SK-N-SH (cell line): Measurements from ENCODE around the gene TEKT2. TPM values are rescaled to one million over a fixed set of nuclear protein-coding genes. Genes with fewer than 3 reads are reported as not detected.

Experiments
- CTCF ChIA-PET: fragments of 300-600, 350-600 bp; formaldehyde crosslinking; extraction: SDS; loops from one replicate; lab custom pipeline; 2021; lab: Yijun Ruan, JAX
- POLR2A ChIA-PET: fragments of 350-600 bp; sonication (Branson Sonifier 250); formaldehyde crosslinking; extraction: SDS; loops from one replicate; lab custom pipeline; 2020; ENCODE audit warnings: antibody characterized with exemption, inconsistent platforms; lab: Yijun Ruan, JAX
- DNase-seq: peaks from one replicate; pipeline ENCODE4 v3.0.0; 2012
- H2AFZ ChIP-seq: fragments of 200-600 bp; sonication (generic); 2 replicates; pipeline ENCODE4 v1.8.1; 2016; ENCODE audit warnings: antibody characterized with exemption, mild to moderate bottlenecking, low read depth
- H3F3A ChIP-seq: fragments of 200-600 bp; sonication (generic); replicated peaks from 2 replicates; pipeline ENCODE3; 2016; ENCODE audit warnings: antibody characterized with exemption, mild to moderate bottlenecking; ENCODE audit not compliant: insufficient read depth
- H3K27ac ChIP-seq, 2 experiments: fragments of 200-500 bp in 1 of 2; fragments of 200-600 bp in 1 of 2; sonication (Bioruptor generic) in 1 of 2; sonication (generic), shearing (Covaris generic) in 1 of 2; 2 replicates each; pipeline versions ENCODE4 v1.5.1 to v1.6.1; 2014 to 2016; ENCODE audit warnings: low read depth in 2 of 2, inconsistent platforms in 1 of 2, low read length in 1 of 2, mild to moderate bottlenecking in 1 of 2, mixed read lengths in 1 of 2
- H3K27me3 ChIP-seq: fragments of 200-600 bp; sonication (generic), shearing (Covaris generic); 2 replicates; pipeline ENCODE4 v1.6.1; 2016; ENCODE audit warnings: mixed run types; ENCODE audit not compliant: insufficient read depth
- H3K36me3 ChIP-seq, 2 experiments: fragments of 200-500 bp in 1 of 2; fragments of 200-600 bp in 1 of 2; sonication (Bioruptor generic) in 1 of 2; sonication (generic) in 1 of 2; replicated peaks in 1 of 2; 2 replicates each; pipeline versions ENCODE3 to v1.5.1; 2014 to 2016; ENCODE audit warnings: low read length in 1 of 2, mild to moderate bottlenecking in 1 of 2; ENCODE audit not compliant: insufficient read depth in 2 of 2, control insufficient read depth in 1 of 2
- H3K4me1 ChIP-seq, 2 experiments: fragments of 200-500 bp in 1 of 2; fragments of 200-600 bp in 1 of 2; sonication (Bioruptor generic) in 1 of 2; sonication (generic), shearing (Covaris generic) in 1 of 2; 2 replicates each; pipeline versions ENCODE4 v1.5.1 to v1.6.1; 2014 to 2016; ENCODE audit warnings: low read depth in 1 of 2, low read length in 1 of 2, mixed run types in 1 of 2; ENCODE audit not compliant: insufficient read depth in 2 of 2, control insufficient read depth in 1 of 2
- H3K4me2 ChIP-seq: fragments of 200-600 bp; sonication (generic), shearing (Covaris generic); 2 replicates; pipeline ENCODE4 v1.6.1; 2017; ENCODE audit warnings: mixed run types
- H3K4me3 ChIP-seq, 2 experiments: fragments of 200-500 bp in 1 of 2; fragments of 200-600 bp in 1 of 2; sonication (Bioruptor generic) in 1 of 2; sonication (generic), shearing (Covaris generic) in 1 of 2; 2 replicates each; pipeline versions ENCODE4 v1.5.1 to v1.8.1; 2014 to 2016; ENCODE audit warnings: low read depth in 2 of 2, inconsistent platforms in 1 of 2, low read length in 1 of 2, mild to moderate bottlenecking in 1 of 2, mixed read lengths in 1 of 2, moderate library complexity in 1 of 2
- H3K79me2 ChIP-seq: fragments of 200-600 bp; sonication (generic); 2 replicates; pipeline ENCODE4 v1.8.1; 2017; ENCODE audit warnings: mild to moderate bottlenecking; ENCODE audit not compliant: insufficient read depth
- H3K9ac ChIP-seq: fragments of 200-600 bp; sonication (generic); 2 replicates; pipeline ENCODE4 v1.6.1; 2017; ENCODE audit warnings: mixed run types
- H3K9me2 ChIP-seq: fragments of 200-600 bp; sonication (generic); 2 replicates; pipeline ENCODE4 v1.6.1; 2017; ENCODE audit warnings: mixed run types
- H3K9me3 ChIP-seq: fragments of 200-600 bp; sonication (generic); 2 replicates; pipeline ENCODE4 v1.6.1; 2017; ENCODE audit warnings: mixed run types, mild to moderate bottlenecking, moderate library complexity
- H4K20me1 ChIP-seq: fragments of 200-600 bp; sonication (generic); 2 replicates; pipeline ENCODE4 v1.6.1; 2017; ENCODE audit warnings: mild to moderate bottlenecking, mixed run types; ENCODE audit not compliant: insufficient read depth
- CHD2 ChIP-seq: fragments of 150-350 bp; IDR thresholded peaks from 2 replicates; pipeline ENCODE4 v1.6.1; 2018; ENCODE audit warnings: low read length; ENCODE audit not compliant: partially characterized antibody
- EP300 ChIP-seq, 2 experiments: IDR thresholded peaks; 2 replicates each; pipeline versions ENCODE4 v1.4.0 to v1.6.1; 2012; ENCODE audit warnings: borderline replicate concordance in 1 of 2, low read depth in 1 of 2, low read length in 1 of 2
- EZH2phosphoT487 ChIP-seq: fragments of 200-600 bp; sonication (generic); IDR thresholded peaks from 2 replicates; pipeline ENCODE4 v1.6.1; 2017; ENCODE audit warnings: low read depth, mixed run types, mild to moderate bottlenecking, antibody characterized with exemption, moderate library complexity, borderline replicate concordance
- FOSL2 ChIP-seq: IDR thresholded peaks from 2 replicates; pipeline ENCODE4 v1.4.0; 2012; ENCODE audit warnings: low read depth, mild to moderate bottlenecking, moderate library complexity, borderline replicate concordance
- FOXM1 ChIP-seq: IDR thresholded peaks from 2 replicates; pipeline ENCODE4 v1.4.0; 2012; ENCODE audit warnings: low read depth, mild to moderate bottlenecking
- JUND ChIP-seq: IDR thresholded peaks from 2 replicates; pipeline ENCODE4 v1.4.0; 2012
- MEF2A ChIP-seq: IDR thresholded peaks from 2 replicates; pipeline ENCODE4 v1.4.0; 2012; ENCODE audit warnings: low read depth, borderline replicate concordance
- NFIC ChIP-seq: IDR thresholded peaks from 2 replicates; pipeline ENCODE4 v1.4.0; 2012; ENCODE audit warnings: borderline replicate concordance
- NRF1 ChIP-seq: IDR thresholded peaks from 2 replicates; pipeline ENCODE4 v1.6.1; 2012; ENCODE audit warnings: low read depth, mild to moderate bottlenecking, low read length
- RFX5 ChIP-seq: IDR thresholded peaks from 2 replicates; pipeline ENCODE4 v1.6.1; 2012; ENCODE audit warnings: mild to moderate bottlenecking, improper control_type of control experiment, low read length
- SIN3A ChIP-seq: IDR thresholded peaks from 2 replicates; pipeline ENCODE4 v1.6.1; 2012; ENCODE audit warnings: low read depth, mild to moderate bottlenecking, low read length, moderate library complexity, borderline replicate concordance
- TAF1 ChIP-seq: IDR thresholded peaks from 2 replicates; pipeline ENCODE4 v1.6.1; 2012; ENCODE audit warnings: low read depth, mild to moderate bottlenecking, low read length, moderate library complexity, borderline replicate concordance
- YY1 ChIP-seq: IDR thresholded peaks from 2 replicates; pipeline ENCODE4 v1.4.0; 2012; ENCODE audit warnings: low read depth, mild to moderate bottlenecking
- WGBS: methylation state at CpG from one replicate; pipeline ENCODE4 v1.1.6; 2017; ENCODE audit warnings: low lambda C conversion rate; 5-methylcytosine and 5-hydroxymethylcytosine counted together
- polyA plus RNA-seq, 3 experiments: library from polyadenylated mRNA; depleted of rRNA; stranded (reverse); fragments of >200 nt; gene quantifications; 2 replicates each; pipeline ENCODE4 v1.2.3, GENCODE V29; 2012
- TF ChIP-seq, protein P1 (sequence below): IDR thresholded peaks from 2 replicates; pipeline ENCODE4 v1.4.0; 2012; ENCODE audit warnings: low read depth
- TF ChIP-seq, protein P2 (sequence below): IDR thresholded peaks from 2 replicates; pipeline ENCODE4; 2012
- TF ChIP-seq, protein P3 (sequence below): IDR thresholded peaks from 2 replicates; pipeline ENCODE4 v1.4.0; 2012; ENCODE audit warnings: low read depth, borderline replicate concordance
- TF ChIP-seq, protein P4 (sequence below): IDR thresholded peaks from 2 replicates; pipeline ENCODE4 v1.4.0; 2012; ENCODE audit warnings: low read depth, borderline replicate concordance
- TF ChIP-seq, protein P5 (sequence below): IDR thresholded peaks from 2 replicates; pipeline ENCODE4 v1.6.1; 2012; ENCODE audit warnings: mild to moderate bottlenecking, low read depth, low read length, moderate library complexity

The TEKT2 gene
- polyA plus RNA-seq, 1 of the 3 experiments (the other 2 are of a cell fraction) = 1.2 TPM

DNA sequence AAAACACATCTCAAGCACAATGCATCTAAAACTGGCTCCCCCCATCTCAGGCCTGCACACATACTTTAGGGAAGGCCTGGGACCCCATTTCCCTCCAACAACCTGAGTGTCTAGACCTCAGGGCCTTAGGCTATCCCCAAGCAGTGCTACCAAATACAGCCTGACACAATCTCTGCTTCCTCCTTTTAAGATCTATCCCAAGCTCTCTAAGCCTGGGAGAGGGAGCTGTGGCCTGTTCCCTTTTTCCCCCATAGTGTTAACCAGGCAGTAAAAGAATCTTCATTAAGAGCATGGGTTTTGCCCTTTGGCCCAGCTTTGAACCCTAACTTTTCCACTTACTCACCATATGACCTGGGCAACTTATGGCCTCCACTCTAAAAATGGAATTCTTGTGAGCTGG lies 51.9 kb downstream of the TEKT2 start:
- peaks cover 35% of the 10 kb centered on the region for H3K79me2 ChIP-seq
- peaks cover 41% of the 10 kb centered on the region for H3F3A ChIP-seq
- no peaks in the 10 kb centered on the region for H3K27me3 ChIP-seq
- H3K36me3 ChIP-seq = peaks cover 23 to 29% of the 10 kb centered on the region in 2 experiments
- ChIA-PET POLR2A (no interaction called here), CTCF (interaction anchor here (0.9 to 17.9 kb wide), 9 partner anchors 9 to 409 kb away, joined by 3 to 700 read pairs (median 8); partner anchors contain the start of genes ADPRS, OSCP1, TEKT2 and TRAPPC3)
- no peak for DNase-seq
- TF ChIP-seq, protein P1, sequence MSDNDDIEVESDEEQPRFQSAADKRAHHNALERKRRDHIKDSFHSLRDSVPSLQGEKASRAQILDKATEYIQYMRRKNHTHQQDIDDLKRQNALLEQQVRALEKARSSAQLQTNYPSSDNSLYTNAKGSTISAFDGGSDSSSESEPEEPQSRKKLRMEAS = no peak
- TF ChIP-seq NRF1 (no peak), TAF1 (no peak)
- no peaks in the 10 kb centered on the region for H3K9me2 ChIP-seq
- no peaks in the 10 kb centered on the region for H3K9me3 ChIP-seq
- no peak overlapping the region for H3K4me3 ChIP-seq
- peak overlapping the region; percentile 52 for H3K4me2 ChIP-seq
- H3K9ac ChIP-seq = peak overlapping the region; percentile 45; the same call in 1 of the 2 replicates
- H2AFZ ChIP-seq = no peak overlapping the region
- peak overlapping the region; percentile 74 to 89; a peak in 3 of 4 replicates for H3K27ac ChIP-seq
- H4K20me1 ChIP-seq = no peaks in the 10 kb centered on the region
- peaks cover 14 to 47% of the 10 kb centered on the region in 2 experiments; a peak in 3 of 4 replicates for H3K4me1 ChIP-seq

DNA sequence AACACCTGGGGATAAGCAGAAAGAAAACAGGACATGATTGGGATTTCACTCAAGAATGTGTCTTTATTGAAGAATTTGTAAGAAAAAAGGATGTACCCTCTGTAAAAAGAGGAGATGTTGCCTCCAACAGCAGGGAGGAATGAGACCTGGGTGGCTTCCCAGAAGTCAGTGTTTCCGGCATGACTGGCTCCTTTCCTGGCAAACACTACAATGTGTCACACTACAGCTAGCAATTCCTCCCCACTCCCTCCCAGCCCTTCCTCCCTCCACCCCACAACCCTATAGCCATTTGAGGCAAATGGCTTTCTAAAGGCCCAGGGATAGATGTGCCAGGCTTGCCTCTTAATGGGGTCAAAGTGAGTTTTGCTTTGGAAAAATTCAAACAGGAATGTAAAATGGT lies 52.6 kb downstream of the TEKT2 start:
- no peaks in the 10 kb centered on the region for H3K9me2 ChIP-seq
- CTCF ChIA-PET = interaction anchor here (0.8 to 17.9 kb wide), 3 partner anchors 9 to 32 kb away, joined by 3 to 700 read pairs (median 3); partner anchors contain the start of gene ADPRS
- peaks cover 23 to 29% of the 10 kb centered on the region in 2 experiments for H3K36me3 ChIP-seq
- no peaks in the 10 kb centered on the region for H3K9me3 ChIP-seq
- peaks cover 42% of the 10 kb centered on the region for H3K79me2 ChIP-seq
- peaks cover 14 to 47% of the 10 kb centered on the region in 2 experiments; a peak in 3 of 4 replicates for H3K4me1 ChIP-seq
- H3K27ac ChIP-seq = peak overlapping the region; percentile 74 to 89; a peak in 3 of 4 replicates
- no peaks in the 10 kb centered on the region for H3K27me3 ChIP-seq
- POLR2A ChIA-PET = no interaction called here
- H3F3A ChIP-seq = peaks cover 39% of the 10 kb centered on the region
- peak overlapping the region; percentile 45; the same call in 1 of the 2 replicates for H3K9ac ChIP-seq
- H4K20me1 ChIP-seq = no peaks in the 10 kb centered on the region
- peak overlapping the region; percentile 52 for H3K4me2 ChIP-seq
- no peak for DNase-seq
- no peak overlapping the region for H3K4me3 ChIP-seq
- no peak overlapping the region for H2AFZ ChIP-seq
- WGBS = 40% methylated on average over 1 of the region's 1 CpG
- TF ChIP-seq, protein P2, sequence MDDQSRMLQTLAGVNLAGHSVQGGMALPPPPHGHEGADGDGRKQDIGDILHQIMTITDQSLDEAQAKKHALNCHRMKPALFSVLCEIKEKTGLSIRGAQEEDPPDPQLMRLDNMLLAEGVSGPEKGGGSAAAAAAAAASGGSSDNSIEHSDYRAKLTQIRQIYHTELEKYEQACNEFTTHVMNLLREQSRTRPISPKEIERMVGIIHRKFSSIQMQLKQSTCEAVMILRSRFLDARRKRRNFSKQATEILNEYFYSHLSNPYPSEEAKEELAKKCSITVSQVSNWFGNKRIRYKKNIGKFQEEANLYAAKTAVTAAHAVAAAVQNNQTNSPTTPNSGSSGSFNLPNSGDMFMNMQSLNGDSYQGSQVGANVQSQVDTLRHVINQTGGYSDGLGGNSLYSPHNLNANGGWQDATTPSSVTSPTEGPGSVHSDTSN = peak; percentile 51; the same call in 1 of the 2 replicates
- peak; percentile 55; the same call in 1 of the 2 replicates for TF ChIP-seq YY1
- TF ChIP-seq EP300 (IDR thresholded peaks at IDR 0.05; ENCODE audit: borderline replicate concordance in 1 of 2, low read depth in 1 of 2, low read length in 1 of 2) = peak in 1 of 2 experiments; percentile 53; a peak in 1 of 4 replicates
- TF ChIP-seq, protein P1 = peak; percentile 89
- TF ChIP-seq MEF2A = no peak
- no peak for TF ChIP-seq TAF1
- no peak for TF ChIP-seq CHD2
- no peak for TF ChIP-seq EZH2phosphoT487
- TF ChIP-seq NRF1 = no peak
- TF ChIP-seq FOXM1 = no peak
- TF ChIP-seq SIN3A = no peak
- TF ChIP-seq NFIC = peak; percentile 89
- no peak for TF ChIP-seq RFX5
- TF ChIP-seq, protein P3, sequence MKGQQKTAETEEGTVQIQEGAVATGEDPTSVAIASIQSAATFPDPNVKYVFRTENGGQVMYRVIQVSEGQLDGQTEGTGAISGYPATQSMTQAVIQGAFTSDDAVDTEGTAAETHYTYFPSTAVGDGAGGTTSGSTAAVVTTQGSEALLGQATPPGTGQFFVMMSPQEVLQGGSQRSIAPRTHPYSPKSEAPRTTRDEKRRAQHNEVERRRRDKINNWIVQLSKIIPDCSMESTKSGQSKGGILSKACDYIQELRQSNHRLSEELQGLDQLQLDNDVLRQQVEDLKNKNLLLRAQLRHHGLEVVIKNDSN = no peak
- TF ChIP-seq, protein P4, sequence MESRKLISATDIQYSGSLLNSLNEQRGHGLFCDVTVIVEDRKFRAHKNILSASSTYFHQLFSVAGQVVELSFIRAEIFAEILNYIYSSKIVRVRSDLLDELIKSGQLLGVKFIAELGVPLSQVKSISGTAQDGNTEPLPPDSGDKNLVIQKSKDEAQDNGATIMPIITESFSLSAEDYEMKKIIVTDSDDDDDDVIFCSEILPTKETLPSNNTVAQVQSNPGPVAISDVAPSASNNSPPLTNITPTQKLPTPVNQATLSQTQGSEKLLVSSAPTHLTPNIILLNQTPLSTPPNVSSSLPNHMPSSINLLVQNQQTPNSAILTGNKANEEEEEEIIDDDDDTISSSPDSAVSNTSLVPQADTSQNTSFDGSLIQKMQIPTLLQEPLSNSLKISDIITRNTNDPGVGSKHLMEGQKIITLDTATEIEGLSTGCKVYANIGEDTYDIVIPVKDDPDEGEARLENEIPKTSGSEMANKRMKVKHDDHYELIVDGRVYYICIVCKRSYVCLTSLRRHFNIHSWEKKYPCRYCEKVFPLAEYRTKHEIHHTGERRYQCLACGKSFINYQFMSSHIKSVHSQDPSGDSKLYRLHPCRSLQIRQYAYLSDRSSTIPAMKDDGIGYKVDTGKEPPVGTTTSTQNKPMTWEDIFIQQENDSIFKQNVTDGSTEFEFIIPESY = no peak
- TF ChIP-seq, protein P5, sequence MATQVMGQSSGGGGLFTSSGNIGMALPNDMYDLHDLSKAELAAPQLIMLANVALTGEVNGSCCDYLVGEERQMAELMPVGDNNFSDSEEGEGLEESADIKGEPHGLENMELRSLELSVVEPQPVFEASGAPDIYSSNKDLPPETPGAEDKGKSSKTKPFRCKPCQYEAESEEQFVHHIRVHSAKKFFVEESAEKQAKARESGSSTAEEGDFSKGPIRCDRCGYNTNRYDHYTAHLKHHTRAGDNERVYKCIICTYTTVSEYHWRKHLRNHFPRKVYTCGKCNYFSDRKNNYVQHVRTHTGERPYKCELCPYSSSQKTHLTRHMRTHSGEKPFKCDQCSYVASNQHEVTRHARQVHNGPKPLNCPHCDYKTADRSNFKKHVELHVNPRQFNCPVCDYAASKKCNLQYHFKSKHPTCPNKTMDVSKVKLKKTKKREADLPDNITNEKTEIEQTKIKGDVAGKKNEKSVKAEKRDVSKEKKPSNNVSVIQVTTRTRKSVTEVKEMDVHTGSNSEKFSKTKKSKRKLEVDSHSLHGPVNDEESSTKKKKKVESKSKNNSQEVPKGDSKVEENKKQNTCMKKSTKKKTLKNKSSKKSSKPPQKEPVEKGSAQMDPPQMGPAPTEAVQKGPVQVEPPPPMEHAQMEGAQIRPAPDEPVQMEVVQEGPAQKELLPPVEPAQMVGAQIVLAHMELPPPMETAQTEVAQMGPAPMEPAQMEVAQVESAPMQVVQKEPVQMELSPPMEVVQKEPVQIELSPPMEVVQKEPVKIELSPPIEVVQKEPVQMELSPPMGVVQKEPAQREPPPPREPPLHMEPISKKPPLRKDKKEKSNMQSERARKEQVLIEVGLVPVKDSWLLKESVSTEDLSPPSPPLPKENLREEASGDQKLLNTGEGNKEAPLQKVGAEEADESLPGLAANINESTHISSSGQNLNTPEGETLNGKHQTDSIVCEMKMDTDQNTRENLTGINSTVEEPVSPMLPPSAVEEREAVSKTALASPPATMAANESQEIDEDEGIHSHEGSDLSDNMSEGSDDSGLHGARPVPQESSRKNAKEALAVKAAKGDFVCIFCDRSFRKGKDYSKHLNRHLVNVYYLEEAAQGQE = 0 out of 2 replicates have a peak, but pooled peaks have one; percentile 12
- peak; percentile 65 for TF ChIP-seq JUND
- TF ChIP-seq FOSL2 = peak; percentile 53
